ENCODE data around the gene ASPG.

DNA sequence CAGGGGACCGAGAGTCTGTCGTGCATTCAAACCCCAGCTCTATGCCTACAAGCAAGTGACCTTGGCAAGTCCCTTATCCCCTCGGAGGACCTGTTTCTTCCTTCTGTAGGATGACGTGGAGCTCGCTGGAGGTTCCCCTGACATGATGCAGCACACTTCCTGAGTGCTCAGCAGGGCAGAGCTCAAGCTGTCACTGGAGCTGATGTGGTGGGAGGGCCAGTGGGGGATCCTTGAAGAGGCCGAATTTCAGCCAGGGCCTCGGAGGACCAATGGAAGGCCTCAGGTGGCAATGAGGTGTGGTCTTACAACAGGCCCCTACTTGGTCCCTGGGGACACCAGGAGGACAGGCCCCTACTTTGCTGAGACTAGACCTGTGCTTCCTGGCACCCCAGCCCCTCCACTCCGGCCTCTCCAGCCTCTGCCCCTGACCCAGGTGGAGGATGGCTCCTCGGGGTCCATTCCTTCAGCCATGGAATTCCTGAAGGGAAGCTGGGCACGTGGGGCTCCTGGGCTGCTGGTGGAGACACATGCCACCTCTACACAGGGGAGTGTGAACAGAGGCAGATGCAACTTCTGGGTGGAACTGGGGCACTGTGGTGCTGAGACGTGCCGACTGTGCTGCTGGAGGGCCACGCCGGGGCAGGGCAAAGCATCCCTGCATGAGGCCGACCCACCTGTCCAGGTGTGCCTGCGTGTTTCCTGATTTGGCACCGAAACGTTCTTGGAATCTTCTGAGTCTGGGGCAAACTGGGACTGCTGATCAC, 34.2 kb downstream of the ASPG start:
- TF ChIP-seq, protein P1, sequence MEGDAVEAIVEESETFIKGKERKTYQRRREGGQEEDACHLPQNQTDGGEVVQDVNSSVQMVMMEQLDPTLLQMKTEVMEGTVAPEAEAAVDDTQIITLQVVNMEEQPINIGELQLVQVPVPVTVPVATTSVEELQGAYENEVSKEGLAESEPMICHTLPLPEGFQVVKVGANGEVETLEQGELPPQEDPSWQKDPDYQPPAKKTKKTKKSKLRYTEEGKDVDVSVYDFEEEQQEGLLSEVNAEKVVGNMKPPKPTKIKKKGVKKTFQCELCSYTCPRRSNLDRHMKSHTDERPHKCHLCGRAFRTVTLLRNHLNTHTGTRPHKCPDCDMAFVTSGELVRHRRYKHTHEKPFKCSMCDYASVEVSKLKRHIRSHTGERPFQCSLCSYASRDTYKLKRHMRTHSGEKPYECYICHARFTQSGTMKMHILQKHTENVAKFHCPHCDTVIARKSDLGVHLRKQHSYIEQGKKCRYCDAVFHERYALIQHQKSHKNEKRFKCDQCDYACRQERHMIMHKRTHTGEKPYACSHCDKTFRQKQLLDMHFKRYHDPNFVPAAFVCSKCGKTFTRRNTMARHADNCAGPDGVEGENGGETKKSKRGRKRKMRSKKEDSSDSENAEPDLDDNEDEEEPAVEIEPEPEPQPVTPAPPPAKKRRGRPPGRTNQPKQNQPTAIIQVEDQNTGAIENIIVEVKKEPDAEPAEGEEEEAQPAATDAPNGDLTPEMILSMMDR (conservative IDR thresholded peaks at IDR 0.05; ENCODE audit: low read length), result no peak
- no peak for TF ChIP-seq EZH2phosphoT487 (IDR thresholded peaks at IDR 0.05; ENCODE audit: borderline replicate concordance, low read depth, low read length)

Data from OCI-LY7 (cell line).